Smooth muscle cell (in vitro differentiated cells): ENCODE results near the gene CCNJL. TPM values are rescaled to one million over a fixed set of nuclear protein-coding genes. Genes with fewer than 3 reads are reported as not detected.

Experiments used
- DNase-seq: peaks from one replicate; lab custom pipeline; 2025; ENCODE audit not compliant: unreplicated experiment; lab: John Stamatoyannopoulos, UW
- H2AFZ ChIP-seq: fragments of 200-600 bp; sonication (generic); 2 replicates; pipeline ENCODE4 v1.6.0; 2016; ENCODE audit warnings: antibody characterized with exemption, low read depth, mild to moderate bottlenecking
- H3F3A ChIP-seq: fragments of 200-600 bp; sonication (generic); 2 replicates; pipeline ENCODE4 v1.6.0; 2017; ENCODE audit warnings: antibody characterized with exemption, low read depth
- H3K27ac ChIP-seq: fragments of 200-600 bp; sonication (generic); 2 replicates; pipeline ENCODE4 v1.5.1; 2016; ENCODE audit warnings: low read depth, mild to moderate bottlenecking
- H3K27me3 ChIP-seq: fragments of 200-600 bp; sonication (generic); 2 replicates; pipeline ENCODE4 v1.6.1; 2016; ENCODE audit warnings: low read depth, mild to moderate bottlenecking
- H3K36me3 ChIP-seq: fragments of 200-600 bp; sonication (generic); 2 replicates; pipeline ENCODE4 v1.5.1; 2016; ENCODE audit warnings: low read depth
- H3K4me1 ChIP-seq: fragments of 200-600 bp; sonication (generic); 2 replicates; pipeline ENCODE4 v1.5.1; 2016; ENCODE audit warnings: low read depth
- H3K4me2 ChIP-seq: fragments of 200-600 bp; sonication (generic); 2 replicates; pipeline ENCODE4 v1.6.0; 2016; ENCODE audit warnings: mild to moderate bottlenecking
- H3K4me3 ChIP-seq: fragments of 200-600 bp; sonication (generic); 2 replicates; pipeline ENCODE4 v1.5.1; 2016; ENCODE audit warnings: mild to moderate bottlenecking
- H3K79me2 ChIP-seq: fragments of 200-600 bp; sonication (generic); 2 replicates; pipeline ENCODE4 v1.6.0; 2016; ENCODE audit warnings: low read depth, mild to moderate bottlenecking
- H3K9ac ChIP-seq: fragments of 200-600 bp; sonication (generic); 2 replicates; pipeline ENCODE4 v1.6.0; 2016; ENCODE audit warnings: low read depth
- H3K9me3 ChIP-seq: fragments of 200-600 bp; sonication (generic); replicated peaks from 2 replicates; pipeline ENCODE4 v1.5.1; 2016; ENCODE audit warnings: low read depth
- H4K20me1 ChIP-seq: fragments of 200-600 bp; sonication (generic); 2 replicates; pipeline ENCODE4 v1.6.0; 2016; ENCODE audit warnings: low read depth
- WGBS: methylation state at CpG from one replicate; pipeline ENCODE4 v1.1.7; 2016; ENCODE audit warnings: low lambda C conversion rate; 5-methylcytosine and 5-hydroxymethylcytosine counted together
- polyA plus RNA-seq: library from polyadenylated mRNA; unstranded; fragments of >200 nt; fragmentation: Nextera tagmentation; extraction: Ambion mirVana; gene quantifications from 2 replicates; pipeline ENCODE4 v1.2.1, GENCODE V29; 2016
- total RNA-seq: library from RNA; depleted of rRNA; stranded (reverse); fragments of >200 nt; gene quantifications from 2 replicates; pipeline ENCODE4 v1.2.3, GENCODE V29; 2014
- TF ChIP-seq, protein P1 (sequence below): fragments of 200-600 bp; sonication (generic); IDR thresholded peaks from 2 replicates; pipeline ENCODE4 v1.5.1; 2017; ENCODE audit warnings: borderline replicate concordance, mild to moderate bottlenecking, antibody characterized with exemption; ENCODE audit not compliant: insufficient read depth, poor library complexity, severe bottlenecking

The CCNJL gene
- total and polyA plus RNA-seq, 2 experiments from 2014 or later, result 3.4 to 6.2 TPM

DNA sequence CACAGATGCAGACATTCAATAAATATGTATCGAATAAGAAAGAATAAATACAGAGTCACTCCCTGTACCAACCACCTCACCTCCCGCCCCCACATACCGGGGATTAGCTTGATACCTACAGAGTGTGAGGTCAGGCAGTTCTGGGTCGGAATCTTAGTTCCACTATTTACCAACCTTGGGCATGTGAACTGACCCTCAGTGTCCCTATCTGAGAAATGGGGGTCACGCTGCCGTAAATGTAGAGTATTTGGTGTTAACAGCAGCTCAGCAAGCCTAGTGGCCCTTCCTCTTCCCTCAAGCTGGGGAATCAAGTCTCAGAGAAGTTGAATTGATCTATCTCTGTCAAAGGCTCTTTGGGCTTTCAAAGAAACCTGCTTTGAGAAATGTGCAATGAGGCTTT is 25.4 kb downstream of the CCNJL start:
- H3K27ac ChIP-seq, result no peak overlapping the region
- H2AFZ ChIP-seq, result no peak overlapping the region
- no peaks in the 10 kb centered on the region for H3K27me3 ChIP-seq
- WGBS, result 90% methylated on average over 6 of the region's 6 CpGs
- peaks cover 16% of the 10 kb centered on the region for H3K4me1 ChIP-seq
- no peak for DNase-seq
- peaks cover 33% of the 10 kb centered on the region for H4K20me1 ChIP-seq
- TF ChIP-seq, protein P1, sequence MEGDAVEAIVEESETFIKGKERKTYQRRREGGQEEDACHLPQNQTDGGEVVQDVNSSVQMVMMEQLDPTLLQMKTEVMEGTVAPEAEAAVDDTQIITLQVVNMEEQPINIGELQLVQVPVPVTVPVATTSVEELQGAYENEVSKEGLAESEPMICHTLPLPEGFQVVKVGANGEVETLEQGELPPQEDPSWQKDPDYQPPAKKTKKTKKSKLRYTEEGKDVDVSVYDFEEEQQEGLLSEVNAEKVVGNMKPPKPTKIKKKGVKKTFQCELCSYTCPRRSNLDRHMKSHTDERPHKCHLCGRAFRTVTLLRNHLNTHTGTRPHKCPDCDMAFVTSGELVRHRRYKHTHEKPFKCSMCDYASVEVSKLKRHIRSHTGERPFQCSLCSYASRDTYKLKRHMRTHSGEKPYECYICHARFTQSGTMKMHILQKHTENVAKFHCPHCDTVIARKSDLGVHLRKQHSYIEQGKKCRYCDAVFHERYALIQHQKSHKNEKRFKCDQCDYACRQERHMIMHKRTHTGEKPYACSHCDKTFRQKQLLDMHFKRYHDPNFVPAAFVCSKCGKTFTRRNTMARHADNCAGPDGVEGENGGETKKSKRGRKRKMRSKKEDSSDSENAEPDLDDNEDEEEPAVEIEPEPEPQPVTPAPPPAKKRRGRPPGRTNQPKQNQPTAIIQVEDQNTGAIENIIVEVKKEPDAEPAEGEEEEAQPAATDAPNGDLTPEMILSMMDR, result no peak
- no peaks in the 10 kb centered on the region for H3K36me3 ChIP-seq
- no peaks in the 10 kb centered on the region for H3F3A ChIP-seq
- H3K4me3 ChIP-seq, result no peak overlapping the region
- H3K79me2 ChIP-seq, result peaks cover 12% of the 10 kb centered on the region
- H3K9ac ChIP-seq, result no peak overlapping the region
- no peaks in the 10 kb centered on the region for H3K9me3 ChIP-seq
- no peak overlapping the region for H3K4me2 ChIP-seq

- 100% methylated on average over 2 of the region's 2 CpGs for WGBS
- H3K4me2 ChIP-seq, result no peak overlapping the region
- H3K36me3 ChIP-seq, result no peaks in the 10 kb centered on the region
- DNase-seq, result no peak
- peaks cover 27% of the 10 kb centered on the region for H4K20me1 ChIP-seq
- H3K27ac ChIP-seq, result no peak overlapping the region
- TF ChIP-seq, protein P1, result no peak
- H3K9me3 ChIP-seq, result no peaks in the 10 kb centered on the region
- no peak overlapping the region for H3K9ac ChIP-seq
- H3F3A ChIP-seq, result no peaks in the 10 kb centered on the region
- no peaks in the 10 kb centered on the region for H3K27me3 ChIP-seq
- H3K4me3 ChIP-seq, result no peak overlapping the region
- peaks cover 16% of the 10 kb centered on the region for H3K4me1 ChIP-seq
- no peak overlapping the region for H2AFZ ChIP-seq
- peaks cover 18% of the 10 kb centered on the region for H3K79me2 ChIP-seq
Observed at GRCh38 chr5:160285316-160285715, 27.0 kb downstream of the CCNJL start.

GRCh38 chr5:160284291-160284873 is 28.0 kb downstream of the CCNJL start:
- H2AFZ ChIP-seq, result no peak overlapping the region
- H3K27me3 ChIP-seq, result no peaks in the 10 kb centered on the region
- no peaks in the 10 kb centered on the region for H3K9me3 ChIP-seq
- H3F3A ChIP-seq, result no peaks in the 10 kb centered on the region
- H3K4me2 ChIP-seq, result no peak overlapping the region
- H3K27ac ChIP-seq, result no peak overlapping the region
- H3K4me3 ChIP-seq, result no peak overlapping the region
- peaks cover 21% of the 10 kb centered on the region for H4K20me1 ChIP-seq
- H3K79me2 ChIP-seq, result peaks cover 18% of the 10 kb centered on the region
- DNase-seq, result no peak
- TF ChIP-seq, protein P1, result no peak
- WGBS, result 82% methylated on average over 3 of the region's 4 CpGs
- H3K36me3 ChIP-seq, result no peaks in the 10 kb centered on the region
- H3K4me1 ChIP-seq, result peaks cover 16% of the 10 kb centered on the region
- no peak overlapping the region for H3K9ac ChIP-seq

DNA sequence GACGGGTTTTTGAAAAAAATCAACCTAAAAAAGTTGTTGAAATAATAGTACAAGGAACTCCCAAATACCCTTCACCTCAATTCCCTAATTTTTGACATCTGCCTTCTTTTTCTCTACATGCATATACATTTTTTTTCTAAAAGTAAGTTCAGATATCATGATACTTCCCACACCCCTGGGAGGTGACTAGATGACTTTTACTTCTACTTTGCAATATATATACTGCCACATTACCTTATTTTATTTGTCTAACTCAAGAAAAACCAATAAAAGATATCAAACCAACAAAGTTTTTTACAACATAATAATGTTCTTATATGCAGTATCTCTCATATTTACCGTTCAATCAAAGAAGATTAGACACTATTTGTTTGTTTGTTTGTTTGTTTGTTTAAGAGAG is 31.1 kb downstream of the CCNJL start:
- TF ChIP-seq, protein P1, result no peak
- Histone ChIP-seq H3F3A (no peaks in the 10 kb centered on the region), H3K4me3 (no peak overlapping the region), H3K27me3 (no peaks in the 10 kb centered on the region), H2AFZ (no peak overlapping the region), H3K79me2 (peaks cover 18% of the 10 kb centered on the region), H3K9me3 (no peaks in the 10 kb centered on the region), H3K27ac (no peak overlapping the region), H4K20me1 (peaks cover 7% of the 10 kb centered on the region), H3K9ac (no peak overlapping the region), H3K4me2 (no peak overlapping the region), H3K36me3 (no peaks in the 10 kb centered on the region), H3K4me1 (peaks cover 4% of the 10 kb centered on the region)
- WGBS, result 97% methylated on average over 2 of the region's 2 CpGs
- DNase-seq, result no peak
